DND-41 (cell line): Measurements from ENCODE around the gene SVIL.

ENCODE experiments used
- CTCF ChIP-seq: IDR thresholded peaks from 2 replicates; pipeline ENCODE4 v1.5.1; 2012; ENCODE audit warnings: borderline replicate concordance, low read length, moderate library complexity, mild to moderate bottlenecking; ENCODE audit not compliant: poor library complexity, severe bottlenecking; ENCODE audit errors: extremely low read depth
- EZH2 ChIP-seq: IDR thresholded peaks from 3 replicates; pipeline ENCODE4 v1.6.1; 2012; ENCODE audit warnings: borderline replicate concordance, low read depth, mild to moderate bottlenecking, moderate library complexity, low read length, inconsistent platforms; ENCODE audit not compliant: severe bottlenecking

GRCh38 chr10:29434111-29434510, 200.7 kb downstream of the SVIL start:
- no peak for TF ChIP-seq CTCF
- no peak for TF ChIP-seq EZH2
